OCI-LY7 (cell line): ENCODE results near the gene OLFM3. TPM values are rescaled to one million over a fixed set of nuclear protein-coding genes. Genes with fewer than 3 reads are reported as not detected.

Experiments
- BruUV-seq: library from RNA; stranded (reverse); fragments of 400-500 nt; replicated peaks from 2 replicates; lab custom pipeline; 2021; lab: Mats Ljungman, UMichigan
- CTCF ChIA-PET: fragments of 300-600 bp; sonication (Branson Sonifier 250); formaldehyde crosslinking; loops from one replicate; lab custom pipeline; 2022; ENCODE audit warnings: antibody characterized with exemption; ENCODE audit not compliant: unreplicated experiment; lab: Charles Lee
- POLR2A ChIA-PET: fragments of 300-600 bp; sonication (Branson Sonifier 250); formaldehyde crosslinking; loops from one replicate; lab custom pipeline; 2022; ENCODE audit warnings: antibody characterized with exemption; lab: Charles Lee
- DNase-seq: peaks from one replicate; pipeline ENCODE4 v3.0.0-alpha.2; 2015; ENCODE audit warnings: low spot score
- H2AFZ ChIP-seq: fragments of 200-600 bp; sonication (generic), shearing (Covaris generic); 2 replicates; pipeline ENCODE4 v1.6.1; 2014; ENCODE audit warnings: mild to moderate bottlenecking, antibody characterized with exemption, low read length, moderate library complexity
- H3K27ac ChIP-seq: fragments of 200-600 bp; sonication (generic); 2 replicates; pipeline ENCODE4 v1.5.1; 2014; ENCODE audit warnings: mixed run types, low read depth, mild to moderate bottlenecking, moderate library complexity, low read length, inconsistent platforms; ENCODE audit not compliant: poor library complexity, severe bottlenecking
- H3K36me3 ChIP-seq: fragments of 200-600 bp; sonication (generic); 2 replicates; pipeline ENCODE4 v1.6.1; 2014; ENCODE audit warnings: mild to moderate bottlenecking, antibody characterized with exemption, low read length, moderate library complexity, mixed read lengths; ENCODE audit not compliant: insufficient read depth
- H3K4me1 ChIP-seq: fragments of 200-600 bp; sonication (generic); 2 replicates; pipeline ENCODE4 v1.5.1; 2014; ENCODE audit warnings: mild to moderate bottlenecking, low read length; ENCODE audit not compliant: insufficient read depth, poor library complexity, severe bottlenecking
- H3K4me2 ChIP-seq: fragments of 200-600 bp; sonication (generic); 2 replicates; pipeline ENCODE4 v1.6.1; 2014; ENCODE audit warnings: mild to moderate bottlenecking, low read length
- H3K4me3 ChIP-seq: fragments of 200-600 bp; sonication (generic); 2 replicates; pipeline ENCODE4 v1.5.1; 2014; ENCODE audit warnings: mild to moderate bottlenecking, low read depth, low read length; ENCODE audit not compliant: poor library complexity, severe bottlenecking
- H3K79me2 ChIP-seq: fragments of 200-600 bp; sonication (generic); 2 replicates; pipeline ENCODE4 v1.6.1; 2016; ENCODE audit warnings: low read depth, mild to moderate bottlenecking, low read length, moderate library complexity, mixed read lengths; ENCODE audit not compliant: insufficient read depth
- H3K9me2 ChIP-seq: fragments of 200-600 bp; sonication (generic); 2 replicates; pipeline ENCODE4 v1.6.1; 2016; ENCODE audit warnings: mild to moderate bottlenecking, low read length, mixed read lengths; ENCODE audit not compliant: insufficient read depth
- H3K9me3 ChIP-seq: fragments of 200-600 bp; sonication (generic); 2 replicates; pipeline ENCODE4 v1.6.1; 2014; ENCODE audit warnings: mild to moderate bottlenecking, mixed run types, low read length, mixed read lengths
- H4K20me1 ChIP-seq: fragments of 200-600 bp; sonication (generic); 2 replicates; pipeline ENCODE4 v1.6.1; 2014; ENCODE audit warnings: mild to moderate bottlenecking, antibody characterized with exemption, low read length, moderate library complexity, mixed read lengths; ENCODE audit not compliant: insufficient read depth
- CTCF ChIP-seq: fragments of 200-600 bp; sonication (generic); conservative IDR thresholded peaks from 2 replicates; pipeline ENCODE4 v1.5.1; 2014; ENCODE audit warnings: mild to moderate bottlenecking, antibody characterized with exemption, low read length, moderate library complexity, mixed read lengths
- EZH2phosphoT487 ChIP-seq: fragments of 200-600 bp; sonication (generic); IDR thresholded peaks from 2 replicates; pipeline ENCODE4 v1.6.1; 2018; ENCODE audit warnings: low read depth, borderline replicate concordance, mild to moderate bottlenecking, mixed run types, antibody characterized with exemption, low read length, moderate library complexity, mixed read lengths
- intact Hi-C: fragments of 100-400 bp; cut with micrococcal nuclease; formaldehyde crosslinking; loops from one replicate; pipeline ENCODE4 v1.10.0; 2022; ENCODE audit not compliant: unreplicated experiment
- total RNA-seq, 2 experiments: library from RNA; depleted of rRNA in 1 of 2; stranded (reverse); fragments of >200 nt in 1 of 2; shearing (Covaris generic) in 1 of 2; gene quantifications; 2 replicates each; pipeline ENCODE4 v1.2.3, GENCODE V29; 2014 to 2022

OLFM3 gene
- total RNA-seq, 2 experiments from 2014 or later, result not detected

GRCh38 chr1:101992821-101993575, 3.7 kb downstream of the OLFM3 start:
- no peak for TF ChIP-seq EZH2phosphoT487
- no peak for TF ChIP-seq CTCF
- Histone ChIP-seq H3K79me2 (no peaks in the 10 kb centered on the region), H3K36me3 (no peaks in the 10 kb centered on the region), H3K27ac (no peak overlapping the region), H2AFZ (no peak overlapping the region), H4K20me1 (no peaks in the 10 kb centered on the region), H3K9me3 (no peaks in the 10 kb centered on the region), H3K9me2 (no peaks in the 10 kb centered on the region), H3K4me3 (no peak overlapping the region), H3K4me1 (no peaks in the 10 kb centered on the region), H3K4me2 (no peak overlapping the region)
- intact Hi-C loops, result no loop called here
- no peak for DNase-seq
- CTCF ChIA-PET, result no interaction called here
- BruUV-seq, result no TSS peak
- POLR2A ChIA-PET, result interaction anchor here (0.7 kb wide), 2 partner anchors 78 to 455 kb away, joined by 3 read pairs; no protein-coding TSS in a partner anchor

GRCh38 chr1:101980974-101981373, 15.8 kb downstream of the OLFM3 start:
- Histone ChIP-seq H3K36me3 (no peaks in the 10 kb centered on the region), H2AFZ (no peak overlapping the region), H3K9me2 (no peaks in the 10 kb centered on the region), H3K4me1 (no peaks in the 10 kb centered on the region), H3K79me2 (no peaks in the 10 kb centered on the region), H3K27ac (no peak overlapping the region), H3K4me3 (no peak overlapping the region), H3K4me2 (no peak overlapping the region), H3K9me3 (no peaks in the 10 kb centered on the region), H4K20me1 (no peaks in the 10 kb centered on the region)
- POLR2A ChIA-PET, result no interaction called here
- TF ChIP-seq EZH2phosphoT487 (no peak), CTCF (no peak)
- CTCF ChIA-PET, result no interaction called here
- intact Hi-C loops, result no loop called here
- no peak for DNase-seq
- BruUV-seq, result no TSS peak

- no TSS peak for BruUV-seq
- H3K4me2 ChIP-seq, result no peak overlapping the region
- H3K27ac ChIP-seq, result no peak overlapping the region
- no peak for DNase-seq
- H3K4me3 ChIP-seq, result no peak overlapping the region
- ChIA-PET CTCF (no interaction called here), POLR2A (no interaction called here)
- H3K9me2 ChIP-seq, result no peaks in the 10 kb centered on the region
- H3K36me3 ChIP-seq, result no peaks in the 10 kb centered on the region
- H4K20me1 ChIP-seq, result no peaks in the 10 kb centered on the region
- no peaks in the 10 kb centered on the region for H3K79me2 ChIP-seq
- H3K9me3 ChIP-seq, result no peaks in the 10 kb centered on the region
- TF ChIP-seq EZH2phosphoT487, result no peak
- TF ChIP-seq CTCF, result no peak
- intact Hi-C loops, result no loop called here
- no peak overlapping the region for H2AFZ ChIP-seq
- H3K4me1 ChIP-seq, result no peaks in the 10 kb centered on the region
Observed at GRCh38 chr1:101977266-101977665, 19.5 kb downstream of the OLFM3 start.
